ENCODE measurements around the gene JCHAIN.

DNA sequence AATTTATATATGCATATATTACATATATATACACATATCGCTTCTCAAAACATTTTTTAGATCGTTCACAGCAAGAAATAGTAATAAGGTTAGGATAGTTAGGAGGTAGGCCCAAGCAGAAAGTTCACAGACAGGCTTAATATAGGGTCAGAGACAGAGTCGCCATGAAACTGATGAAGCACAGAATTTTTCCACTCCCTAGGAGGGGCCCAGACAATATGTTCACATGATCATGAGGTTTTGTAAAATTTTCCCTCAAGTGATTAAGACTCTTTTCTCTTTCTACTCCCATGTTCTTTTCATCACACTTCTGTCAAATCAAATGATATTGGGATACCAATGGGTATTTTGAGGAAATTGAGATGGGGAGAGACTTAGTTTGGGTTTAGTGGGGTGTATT, 43.0 kb downstream of the JCHAIN start:
- TF ChIP-seq CSDC2 (CRISPR knock-in tag; IDR thresholded peaks at IDR 0.05) (no peak), GLIS3 (CRISPR knock-in tag; IDR thresholded peaks at IDR 0.05) (no peak), SNAI2 (CRISPR knock-in tag; IDR thresholded peaks at IDR 0.05) (no peak)
- TF ChIP-seq, protein P1, sequence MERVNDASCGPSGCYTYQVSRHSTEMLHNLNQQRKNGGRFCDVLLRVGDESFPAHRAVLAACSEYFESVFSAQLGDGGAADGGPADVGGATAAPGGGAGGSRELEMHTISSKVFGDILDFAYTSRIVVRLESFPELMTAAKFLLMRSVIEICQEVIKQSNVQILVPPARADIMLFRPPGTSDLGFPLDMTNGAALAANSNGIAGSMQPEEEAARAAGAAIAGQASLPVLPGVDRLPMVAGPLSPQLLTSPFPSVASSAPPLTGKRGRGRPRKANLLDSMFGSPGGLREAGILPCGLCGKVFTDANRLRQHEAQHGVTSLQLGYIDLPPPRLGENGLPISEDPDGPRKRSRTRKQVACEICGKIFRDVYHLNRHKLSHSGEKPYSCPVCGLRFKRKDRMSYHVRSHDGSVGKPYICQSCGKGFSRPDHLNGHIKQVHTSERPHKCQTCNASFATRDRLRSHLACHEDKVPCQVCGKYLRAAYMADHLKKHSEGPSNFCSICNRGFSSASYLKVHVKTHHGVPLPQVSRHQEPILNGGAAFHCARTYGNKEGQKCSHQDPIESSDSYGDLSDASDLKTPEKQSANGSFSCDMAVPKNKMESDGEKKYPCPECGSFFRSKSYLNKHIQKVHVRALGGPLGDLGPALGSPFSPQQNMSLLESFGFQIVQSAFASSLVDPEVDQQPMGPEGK (CRISPR knock-in tag; IDR thresholded peaks at IDR 0.05; ENCODE audit: borderline replicate concordance) = no peak
- TF ChIP-seq, protein P2, sequence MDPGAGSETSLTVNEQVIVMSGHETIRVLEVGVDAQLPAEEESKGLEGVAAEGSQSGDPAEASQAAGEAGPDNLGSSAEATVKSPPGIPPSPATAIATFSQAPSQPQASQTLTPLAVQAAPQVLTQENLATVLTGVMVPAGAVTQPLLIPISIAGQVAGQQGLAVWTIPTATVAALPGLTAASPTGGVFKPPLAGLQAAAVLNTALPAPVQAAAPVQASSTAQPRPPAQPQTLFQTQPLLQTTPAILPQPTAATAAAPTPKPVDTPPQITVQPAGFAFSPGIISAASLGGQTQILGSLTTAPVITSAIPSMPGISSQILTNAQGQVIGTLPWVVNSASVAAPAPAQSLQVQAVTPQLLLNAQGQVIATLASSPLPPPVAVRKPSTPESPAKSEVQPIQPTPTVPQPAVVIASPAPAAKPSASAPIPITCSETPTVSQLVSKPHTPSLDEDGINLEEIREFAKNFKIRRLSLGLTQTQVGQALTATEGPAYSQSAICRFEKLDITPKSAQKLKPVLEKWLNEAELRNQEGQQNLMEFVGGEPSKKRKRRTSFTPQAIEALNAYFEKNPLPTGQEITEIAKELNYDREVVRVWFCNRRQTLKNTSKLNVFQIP (CRISPR knock-in tag; IDR thresholded peaks at IDR 0.05; ENCODE audit: borderline replicate concordance, low read depth) = no peak

All from SK-N-SH treated with all-trans-retinoic acid at 6 μM for 48 hours (cell line).